CD14-positive monocyte (primary cell): ENCODE measurements around the gene ADAMTSL1. TPM values are rescaled to one million over a fixed set of nuclear protein-coding genes. Genes with fewer than 3 reads are reported as not detected.
A peak's percentile ranks its signal among the peaks of the same experiment; 100 is the strongest.

ENCODE experiments used
- DNase-seq, 3 donors: peaks; one replicate each; pipeline ENCODE4 v3.0.0-alpha.2; 2011 to 2022
- H2AFZ ChIP-seq: 2 replicates; pipeline ENCODE4 v1.6.0; 2012; ENCODE audit warnings: mild to moderate bottlenecking, low read depth, low read length, inconsistent platforms; ENCODE audit not compliant: insufficient read depth, poor library complexity, severe bottlenecking
- H3K27ac ChIP-seq, 2 donors: 1 replicate in 1 of 2; 2 replicates in 1 of 2; pipeline ENCODE4 v1.5.1; 2012 to 2013; ENCODE audit warnings: low read length in 2 of 2, control low read depth in 1 of 2, inconsistent platforms in 1 of 2, low read depth in 1 of 2, mild to moderate bottlenecking in 1 of 2
- H3K27me3 ChIP-seq, 2 donors: one replicate each; pipeline versions ENCODE4 v1.6.0 to v1.6.1; 2011 to 2013; ENCODE audit warnings: low read length in 2 of 2; ENCODE audit not compliant: control insufficient read depth in 2 of 2, insufficient read depth in 2 of 2
- H3K36me3 ChIP-seq, 2 donors: replicated peaks in 1 of 2; 1 replicate in 1 of 2; 2 replicates in 1 of 2; pipeline versions ENCODE4 v1.5.1 to v1.6.1; 2012 to 2013; ENCODE audit warnings: low read length in 2 of 2, control low read depth in 1 of 2, inconsistent platforms in 1 of 2, mild to moderate bottlenecking in 1 of 2; ENCODE audit not compliant: insufficient read depth in 2 of 2, control insufficient read depth in 1 of 2
- H3K4me1 ChIP-seq, 2 donors: 1 replicate in 1 of 2; 2 replicates in 1 of 2; pipeline versions ENCODE4 v1.5.1 to v1.6.1; 2012 to 2013; ENCODE audit warnings: low read length in 2 of 2, control low read depth in 1 of 2, inconsistent platforms in 1 of 2, mild to moderate bottlenecking in 1 of 2, moderate library complexity in 1 of 2; ENCODE audit not compliant: insufficient read depth in 2 of 2, control insufficient read depth in 1 of 2
- H3K4me2 ChIP-seq: replicated peaks from 2 replicates; pipeline ENCODE3; 2012; ENCODE audit warnings: low read length, moderate library complexity, mild to moderate bottlenecking; ENCODE audit not compliant: poor library complexity, severe bottlenecking; ENCODE audit errors: extremely low read depth
- H3K4me3 ChIP-seq, 3 experiments: fragments of 200-600 bp in 1 of 3; sonication (generic) in 1 of 3; replicated peaks in 1 of 3; 1 replicate in 2 of 3; 2 replicates in 1 of 3; pipeline ENCODE4 v1.5.1; 2011 to 2013; ENCODE audit warnings: low read length in 3 of 3, mild to moderate bottlenecking in 3 of 3, control low read depth in 2 of 3, low read depth in 2 of 3, inconsistent platforms in 1 of 3, moderate library complexity in 1 of 3
- H3K79me2 ChIP-seq: 2 replicates; pipeline ENCODE4 v1.6.0; 2012; ENCODE audit warnings: mild to moderate bottlenecking, control low read depth, inconsistent platforms, low read length, moderate library complexity; ENCODE audit not compliant: insufficient read depth
- H3K9ac ChIP-seq: 2 replicates; pipeline ENCODE4 v1.6.0; 2017; ENCODE audit warnings: low read length, mild to moderate bottlenecking; ENCODE audit not compliant: insufficient read depth, poor library complexity, severe bottlenecking
- H3K9me3 ChIP-seq, 2 donors: replicated peaks in 1 of 2; 1 replicate in 1 of 2; 2 replicates in 1 of 2; pipeline versions ENCODE4 v1.5.1 to v1.6.1; 2012 to 2013; ENCODE audit warnings: low read length in 2 of 2, control low read depth in 1 of 2; ENCODE audit not compliant: control insufficient read depth in 1 of 2, insufficient read depth in 1 of 2
- H4K20me1 ChIP-seq: 2 replicates; pipeline ENCODE4 v1.6.0; 2012; ENCODE audit warnings: mild to moderate bottlenecking, low read length, control low read depth, moderate library complexity; ENCODE audit not compliant: insufficient read depth
- H3K27ac Mint-ChIP-seq, 7 donors: one replicate each; pipeline ENCODE4 v1.8.0; 2020; ENCODE audit warnings: mild to moderate bottlenecking in 7 of 7, mixed read lengths in 7 of 7, moderate library complexity in 6 of 7, inconsistent platforms in 2 of 7
- H3K27me3 Mint-ChIP-seq, 3 donors: one replicate each; pipeline ENCODE4 v1.8.0; 2021 to 2022; ENCODE audit warnings: low read depth in 3 of 3, mild to moderate bottlenecking in 3 of 3, mixed read lengths in 3 of 3, moderate library complexity in 3 of 3, inconsistent platforms in 1 of 3
- H3K36me3 Mint-ChIP-seq, 2 donors: one replicate each; pipeline ENCODE4 v1.8.0; 2020; ENCODE audit warnings: mixed read lengths in 2 of 2, inconsistent platforms in 1 of 2, mild to moderate bottlenecking in 1 of 2
- H3K4me1 Mint-ChIP-seq: one replicate; pipeline ENCODE4 v1.8.0; 2020; ENCODE audit warnings: mild to moderate bottlenecking, mixed read lengths
- H3K4me3 Mint-ChIP-seq, 2 donors: one replicate each; pipeline ENCODE4 v1.8.0; 2020; ENCODE audit warnings: mild to moderate bottlenecking in 2 of 2, mixed read lengths in 2 of 2, moderate library complexity in 1 of 2
- H3K9me3 Mint-ChIP-seq, 7 donors: one replicate each; pipeline ENCODE4 v1.8.0; 2020 to 2022; ENCODE audit warnings: mixed read lengths in 7 of 7, mild to moderate bottlenecking in 6 of 7, moderate library complexity in 6 of 7, inconsistent platforms in 2 of 7
- CTCF ChIP-seq: fragments of 200-600 bp; IDR thresholded peaks from one replicate; pipeline ENCODE4 v1.8.0; 2022; ENCODE audit warnings: antibody characterized with exemption, mild to moderate bottlenecking
- WGBS: methylation state at CpG from one replicate; pipeline ENCODE4 v1.1.5; 2013; ENCODE audit warnings: missing lambda C conversion rate; ENCODE audit not compliant: insufficient coverage; 5-methylcytosine and 5-hydroxymethylcytosine counted together
- intact Hi-C, 2 donors: fragments of 100-400 bp; cut with micrococcal nuclease; formaldehyde crosslinking; loops; one replicate each; pipeline versions ENCODE4 v1.15.0 to v1.15.1; 2023
- polyA plus RNA-seq, 3 donors: library from polyadenylated mRNA; depleted of rRNA in 1 of 3; unstranded in 2 of 3; stranded (reverse) in 1 of 3; fragments of 300-500 nt in 2 of 3; fragments of >200 nt in 1 of 3; fragmentation: Illumina TruSeq in 2 of 3; gene quantifications; 1 replicate in 2 of 3; 2 replicates in 1 of 3; pipeline ENCODE4 v1.2.3, GENCODE V29; 2012 to 2021

The ADAMTSL1 gene
- polyA plus RNA-seq, 3 donors: not detected

- H3K36me3 ChIP-seq: no peaks in the 10 kb centered on the region
- no peak overlapping the region for H3K9ac ChIP-seq
- no peaks in the 10 kb centered on the region for H3K9me3 ChIP-seq
- no peak for TF ChIP-seq CTCF
- H3K79me2 ChIP-seq: no peaks in the 10 kb centered on the region
- H3K4me2 ChIP-seq: no peak overlapping the region
- intact Hi-C loops: no loop called here
- no peaks in the 10 kb centered on the region for H3K36me3 Mint-ChIP-seq
- H3K4me3 ChIP-seq: no peak overlapping the region
- no peak overlapping the region for H2AFZ ChIP-seq
- H3K27me3 Mint-ChIP-seq: peaks cover 15 to 36% (median 16%) of the 10 kb centered on the region in 3 donors
- H3K27ac ChIP-seq: no peak overlapping the region
- H3K4me1 Mint-ChIP-seq: no peaks in the 10 kb centered on the region
- peak overlapping the region in 1 of 2 donors; percentile 63 for H3K4me3 Mint-ChIP-seq
- WGBS: 4% methylated on average over 27 of the region's 31 CpGs
- H4K20me1 ChIP-seq: no peaks in the 10 kb centered on the region
- H3K9me3 Mint-ChIP-seq: peaks cover 0 to 3% (median 0%) of the 10 kb centered on the region in 7 donors
- H3K4me1 ChIP-seq: no peaks in the 10 kb centered on the region
- H3K27ac Mint-ChIP-seq: no peak overlapping the region
- peaks cover 0 to 23% of the 10 kb centered on the region in 2 donors for H3K27me3 ChIP-seq
- DNase-seq: no peak
These were observed 35.5 kb upstream of the ADAMTSL1 start for GRCh38 chr9:18438300-18438925.

- H3K27me3 Mint-ChIP-seq: peaks cover 15 to 36% (median 16%) of the 10 kb centered on the region in 3 donors
- H3K36me3 ChIP-seq: no peaks in the 10 kb centered on the region
- peak overlapping the region in 1 of 2 donors; percentile 63 for H3K4me3 Mint-ChIP-seq
- H3K27ac Mint-ChIP-seq: no peak overlapping the region
- H4K20me1 ChIP-seq: no peaks in the 10 kb centered on the region
- no peak overlapping the region for H3K9ac ChIP-seq
- no peak for DNase-seq
- intact Hi-C loops: no loop called here
- no peaks in the 10 kb centered on the region for H3K36me3 Mint-ChIP-seq
- no peak overlapping the region for H3K4me3 ChIP-seq
- no peaks in the 10 kb centered on the region for H3K4me1 ChIP-seq
- no peaks in the 10 kb centered on the region for H3K9me3 ChIP-seq
- TF ChIP-seq CTCF: no peak
- no peaks in the 10 kb centered on the region for H3K79me2 ChIP-seq
- 88% methylated on average over 6 of the region's 7 CpGs for WGBS
- peaks cover 0 to 3% (median 0%) of the 10 kb centered on the region in 7 donors for H3K9me3 Mint-ChIP-seq
- H3K4me1 Mint-ChIP-seq: no peaks in the 10 kb centered on the region
- no peak overlapping the region for H3K27ac ChIP-seq
- peaks cover 0 to 23% of the 10 kb centered on the region in 2 donors for H3K27me3 ChIP-seq
- H3K4me2 ChIP-seq: no peak overlapping the region
- no peak overlapping the region for H2AFZ ChIP-seq
These were observed 35.0 kb upstream of the ADAMTSL1 start for GRCh38 chr9:18438951-18439350.
